ENCODE results near the gene CDKAL1.

The CDKAL1 gene

DNA sequence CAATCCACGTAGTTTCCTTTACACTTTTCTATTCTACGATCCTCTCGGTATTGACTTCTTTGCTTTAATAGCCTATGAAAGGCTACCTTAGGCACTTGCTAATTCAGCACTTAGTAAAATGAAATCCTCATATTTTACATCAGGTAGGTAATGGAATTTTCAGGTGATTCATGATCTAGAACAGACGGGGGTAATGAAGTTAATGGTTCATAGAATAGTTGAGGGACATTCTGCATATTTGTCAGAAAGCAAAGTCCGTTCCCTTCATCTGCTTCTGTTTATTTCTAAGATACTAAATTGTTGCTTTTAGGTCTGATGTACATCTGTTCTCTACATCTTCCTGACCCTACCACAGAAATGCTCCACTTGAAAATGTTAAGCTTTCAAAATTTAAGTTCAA, 431.7 kb downstream of the CDKAL1 start:
- Mint-ChIP-seq H3K36me3 (peaks cover 55% of the 10 kb centered on the region), H3K4me1 (no peaks in the 10 kb centered on the region), H3K9me3 (peaks cover 15% of the 10 kb centered on the region), H3K4me3 (no peak overlapping the region), H3K27me3 (no peaks in the 10 kb centered on the region), H3K27ac (no peak overlapping the region)
- DNase-seq (ENCODE audit: low spot score in 2 of 2) (no peak), ATAC-seq (ENCODE audit: low read depth) (no peak)

DNA sequence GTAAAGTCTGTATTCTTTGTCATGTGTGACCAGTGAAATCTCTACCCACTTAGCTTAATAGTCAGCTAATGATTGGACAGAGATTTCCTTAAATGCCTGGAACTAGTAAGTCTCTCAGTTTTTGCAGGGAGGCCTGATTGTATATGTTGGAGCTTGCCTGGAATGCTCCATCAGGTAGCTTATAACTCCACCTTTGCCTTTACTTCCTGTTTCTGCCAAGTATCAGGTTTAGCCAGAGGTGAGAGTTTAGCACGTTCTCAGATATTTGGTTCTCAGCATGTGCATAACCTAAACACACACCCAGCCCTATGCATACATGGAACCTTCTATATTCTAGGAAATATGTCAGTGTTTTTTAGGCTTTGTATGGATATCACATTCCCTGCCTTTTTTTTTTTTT, 435.3 kb downstream of the CDKAL1 start:
- no peak overlapping the region for H3K27ac Mint-ChIP-seq
- no peaks in the 10 kb centered on the region for H3K27me3 Mint-ChIP-seq
- H3K9me3 Mint-ChIP-seq = peaks cover 14% of the 10 kb centered on the region
- no peak overlapping the region for H3K4me3 Mint-ChIP-seq
- ATAC-seq (ENCODE audit: low read depth) (no peak), DNase-seq (ENCODE audit: low spot score in 2 of 2) (no peak)
- peaks cover 39% of the 10 kb centered on the region for H3K36me3 Mint-ChIP-seq
- H3K4me1 Mint-ChIP-seq = no peaks in the 10 kb centered on the region

DNA sequence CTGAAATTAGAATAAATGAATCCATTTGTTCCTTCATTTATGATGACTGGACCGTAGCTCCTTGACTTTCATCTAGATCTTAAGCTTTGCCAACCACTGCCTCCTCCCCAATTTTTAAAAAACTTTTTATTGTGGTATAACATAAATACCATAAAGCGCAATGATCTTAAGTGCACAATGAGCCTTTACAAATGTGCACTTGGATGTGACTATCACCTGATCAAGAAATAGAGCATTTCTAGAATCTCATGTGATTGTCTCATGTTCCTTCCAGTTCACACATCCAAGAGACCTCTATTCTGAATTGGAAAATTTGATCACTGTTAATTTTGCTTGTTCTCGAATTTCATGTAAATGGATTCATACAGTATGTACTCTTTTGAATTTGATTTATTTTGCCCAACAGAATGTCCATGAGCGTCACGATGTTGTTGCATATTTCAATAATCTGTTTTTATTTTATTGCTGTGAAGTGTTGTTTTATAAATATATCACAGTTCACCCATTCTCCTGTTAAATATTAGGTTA, 442.2 kb downstream of the CDKAL1 start:
- Mint-ChIP-seq H3K27ac (no peak overlapping the region), H3K4me1 (no peaks in the 10 kb centered on the region), H3K4me3 (no peak overlapping the region), H3K27me3 (no peaks in the 10 kb centered on the region), H3K9me3 (peaks cover 3% of the 10 kb centered on the region), H3K36me3 (peaks cover 10% of the 10 kb centered on the region)
- DNase-seq (ENCODE audit: low spot score in 2 of 2) (no peak), ATAC-seq (ENCODE audit: low read depth) (no peak)

DNA sequence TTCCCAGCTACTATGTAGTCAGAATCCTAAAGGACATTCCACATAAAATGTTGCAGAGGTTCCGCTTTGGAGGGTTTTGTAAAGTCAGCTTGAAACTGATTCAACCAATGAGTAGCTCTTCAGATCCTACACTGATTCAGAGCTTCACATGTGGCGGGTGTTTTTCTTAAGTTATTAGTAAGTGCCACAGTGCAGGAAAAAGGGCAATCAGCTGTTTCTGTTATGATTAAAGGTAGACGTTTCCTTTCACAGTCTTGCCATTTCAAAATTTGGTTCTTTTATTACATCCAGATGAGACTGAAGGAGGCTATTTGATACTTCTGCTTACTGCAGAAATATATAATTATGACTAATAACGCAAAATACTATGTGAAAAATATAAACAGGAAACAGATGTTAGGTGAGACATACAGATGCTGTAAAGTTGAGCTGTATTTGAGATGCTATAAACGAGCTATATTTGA, 443.9 kb downstream of the CDKAL1 start:
- H3K4me1 Mint-ChIP-seq = no peaks in the 10 kb centered on the region
- no peak overlapping the region for H3K27ac Mint-ChIP-seq
- no peak overlapping the region for H3K4me3 Mint-ChIP-seq
- DNase-seq (ENCODE audit: low spot score in 2 of 2) (no peak), ATAC-seq (ENCODE audit: low read depth) (peak; percentile 35)
- peaks cover 3% of the 10 kb centered on the region for H3K9me3 Mint-ChIP-seq
- no peaks in the 10 kb centered on the region for H3K27me3 Mint-ChIP-seq
- H3K36me3 Mint-ChIP-seq = peaks cover 11% of the 10 kb centered on the region

GRCh38 chr6:20979076-20979475, 444.8 kb downstream of the CDKAL1 start:
- no peak for DNase-seq (ENCODE audit: low spot score in 2 of 2)
- H3K4me1 Mint-ChIP-seq = no peaks in the 10 kb centered on the region
- H3K36me3 Mint-ChIP-seq = peaks cover 15% of the 10 kb centered on the region
- H3K4me3 Mint-ChIP-seq = no peak overlapping the region
- no peaks in the 10 kb centered on the region for H3K27me3 Mint-ChIP-seq
- ATAC-seq (ENCODE audit: low read depth) = no peak
- no peak overlapping the region for H3K27ac Mint-ChIP-seq
- H3K9me3 Mint-ChIP-seq = peaks cover 4% of the 10 kb centered on the region

- no peak overlapping the region for H3K4me3 Mint-ChIP-seq
- H3K27me3 Mint-ChIP-seq = no peaks in the 10 kb centered on the region
- peaks cover 7% of the 10 kb centered on the region for H3K9me3 Mint-ChIP-seq
- DNase-seq (ENCODE audit: low spot score in 2 of 2) (no peak), ATAC-seq (ENCODE audit: low read depth) (no peak)
- H3K4me1 Mint-ChIP-seq = no peaks in the 10 kb centered on the region
- no peak overlapping the region for H3K27ac Mint-ChIP-seq
- H3K36me3 Mint-ChIP-seq = peaks cover 28% of the 10 kb centered on the region
Measured at GRCh38 chr6:20983961-20984360, 449.7 kb downstream of the CDKAL1 start.

- H3K36me3 Mint-ChIP-seq = peaks cover 27% of the 10 kb centered on the region
Measured at GRCh38 chr6:20985821-20986220, 451.6 kb downstream of the CDKAL1 start.

GRCh38 chr6:20991910-20992309, 457.7 kb downstream of the CDKAL1 start:
- H3K9me3 Mint-ChIP-seq = peaks cover 5% of the 10 kb centered on the region
- H3K27me3 Mint-ChIP-seq = no peaks in the 10 kb centered on the region
- peaks cover 33% of the 10 kb centered on the region for H3K36me3 Mint-ChIP-seq
- DNase-seq (ENCODE audit: low spot score in 2 of 2) = no peak
- H3K4me3 Mint-ChIP-seq = no peak overlapping the region
- no peak overlapping the region for H3K27ac Mint-ChIP-seq
- no peak for ATAC-seq (ENCODE audit: low read depth)
- peaks cover 6% of the 10 kb centered on the region for H3K4me1 Mint-ChIP-seq

More at GRCh38 chr6:20985821-20986220, 451.6 kb downstream of the CDKAL1 start:
- Mint-ChIP-seq H3K27ac (no peak overlapping the region), H3K4me3 (no peak overlapping the region), H3K27me3 (no peaks in the 10 kb centered on the region), H3K9me3 (peaks cover 4% of the 10 kb centered on the region), H3K4me1 (peaks cover 2% of the 10 kb centered on the region)
- ATAC-seq (ENCODE audit: low read depth) (no peak), DNase-seq (ENCODE audit: low spot score in 2 of 2) (no peak)

GRCh38 chr6:20996099-20996498, 461.8 kb downstream of the CDKAL1 start:
- Mint-ChIP-seq H3K9me3 (peaks cover 5% of the 10 kb centered on the region), H3K27ac (no peak overlapping the region), H3K4me1 (peaks cover 7% of the 10 kb centered on the region), H3K36me3 (peaks cover 31% of the 10 kb centered on the region), H3K4me3 (no peak overlapping the region), H3K27me3 (no peaks in the 10 kb centered on the region)
- ATAC-seq (ENCODE audit: low read depth) (no peak), DNase-seq (ENCODE audit: low spot score in 2 of 2) (no peak)

- Mint-ChIP-seq H3K27me3 (no peaks in the 10 kb centered on the region), H3K4me1 (peaks cover 7% of the 10 kb centered on the region), H3K36me3 (peaks cover 37% of the 10 kb centered on the region), H3K27ac (peak overlapping the region; percentile 12), H3K4me3 (no peak overlapping the region), H3K9me3 (peaks cover 5% of the 10 kb centered on the region)
- DNase-seq (ENCODE audit: low spot score in 2 of 2) (no peak), ATAC-seq (ENCODE audit: low read depth) (no peak)
Measured at GRCh38 chr6:20997143-20997769, 463.0 kb downstream of the CDKAL1 start.

DNA sequence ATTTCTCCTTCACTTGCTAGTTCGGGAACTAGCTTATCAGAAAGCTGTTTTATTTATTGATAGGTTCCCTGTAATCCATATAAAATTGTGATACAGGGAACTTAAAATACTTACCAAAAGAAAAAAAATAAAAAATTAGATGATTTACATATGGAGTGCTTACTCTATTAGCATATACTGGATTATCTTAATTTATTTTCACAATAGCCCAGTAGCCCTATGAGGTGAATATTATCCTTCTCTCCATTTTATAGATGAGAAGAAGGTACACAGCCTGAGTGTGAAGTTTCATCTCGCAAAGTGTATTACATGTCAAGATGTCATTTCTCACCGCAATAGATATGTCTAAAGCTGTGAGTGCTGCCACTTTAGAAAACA, 463.5 kb downstream of the CDKAL1 start:
- H3K9me3 Mint-ChIP-seq = peaks cover 5% of the 10 kb centered on the region
- DNase-seq (ENCODE audit: low spot score in 2 of 2) (no peak), ATAC-seq (ENCODE audit: low read depth) (no peak)
- H3K4me3 Mint-ChIP-seq = no peak overlapping the region
- H3K36me3 Mint-ChIP-seq = peaks cover 37% of the 10 kb centered on the region
- peaks cover 7% of the 10 kb centered on the region for H3K4me1 Mint-ChIP-seq
- peak overlapping the region; percentile 11 for H3K27ac Mint-ChIP-seq
- no peaks in the 10 kb centered on the region for H3K27me3 Mint-ChIP-seq

- peaks cover 4% of the 10 kb centered on the region for H3K9me3 Mint-ChIP-seq
- no peaks in the 10 kb centered on the region for H3K27me3 Mint-ChIP-seq
- H3K4me1 Mint-ChIP-seq = peaks cover 11% of the 10 kb centered on the region
- no peak for ATAC-seq (ENCODE audit: low read depth)
- DNase-seq (ENCODE audit: low spot score in 2 of 2) = no peak
- H3K36me3 Mint-ChIP-seq = peaks cover 37% of the 10 kb centered on the region
- no peak overlapping the region for H3K4me3 Mint-ChIP-seq
- H3K27ac Mint-ChIP-seq = peak overlapping the region; percentile 11
Measured at GRCh38 chr6:20998748-20999448, 464.6 kb downstream of the CDKAL1 start.

DNA sequence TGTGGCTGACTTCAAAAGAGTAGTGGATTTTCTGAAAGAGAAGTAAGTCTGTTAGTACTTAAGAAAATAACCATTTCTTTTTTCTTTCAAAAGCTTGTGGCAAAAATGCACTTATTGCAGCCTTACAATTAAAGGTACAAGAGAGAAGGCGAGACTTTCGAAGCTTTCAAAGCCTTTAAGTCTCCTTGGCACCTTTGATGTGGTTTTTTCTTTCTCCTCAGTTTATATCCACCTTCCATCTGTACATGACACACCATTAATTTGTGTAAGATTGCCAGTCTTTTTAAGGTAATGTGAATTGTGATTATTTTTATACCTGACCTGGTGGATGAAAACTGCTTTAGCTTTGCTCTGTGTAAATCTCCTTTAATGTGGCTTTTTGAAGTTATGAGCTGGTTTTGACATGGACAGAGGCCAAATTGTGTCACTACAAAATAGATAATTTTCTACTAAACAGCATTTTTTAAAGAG, 466.1 kb downstream of the CDKAL1 start:
- Mint-ChIP-seq H3K27ac (no peak overlapping the region), H3K36me3 (peaks cover 28% of the 10 kb centered on the region), H3K27me3 (no peaks in the 10 kb centered on the region), H3K9me3 (no peaks in the 10 kb centered on the region), H3K4me1 (peaks cover 16% of the 10 kb centered on the region), H3K4me3 (no peak overlapping the region)
- ATAC-seq (ENCODE audit: low read depth) (no peak), DNase-seq (ENCODE audit: low spot score in 2 of 2) (no peak)

DNA sequence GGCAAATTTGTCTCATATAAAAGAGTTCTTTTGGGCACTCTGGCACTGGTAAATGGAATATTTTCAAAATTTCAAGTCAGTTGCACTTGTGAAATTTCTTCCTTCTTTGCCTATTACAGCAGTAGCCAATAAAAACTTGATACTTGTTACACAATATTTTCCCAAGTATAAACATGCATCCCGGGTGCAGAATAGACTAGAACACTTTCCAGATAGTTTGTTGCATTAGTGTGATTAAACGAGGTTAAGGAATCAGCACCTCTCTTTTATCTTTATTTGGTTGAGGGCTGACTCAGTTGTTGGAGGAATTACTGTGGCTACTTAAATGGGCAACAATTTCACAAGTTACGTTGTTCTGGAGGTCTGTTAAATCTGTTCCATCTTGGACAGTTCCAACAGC, 467.5 kb downstream of the CDKAL1 start:
- Mint-ChIP-seq H3K9me3 (no peaks in the 10 kb centered on the region), H3K36me3 (peaks cover 20% of the 10 kb centered on the region), H3K27me3 (no peaks in the 10 kb centered on the region), H3K4me3 (no peak overlapping the region), H3K27ac (no peak overlapping the region), H3K4me1 (peaks cover 17% of the 10 kb centered on the region)
- no peak for ATAC-seq (ENCODE audit: low read depth)
- DNase-seq (ENCODE audit: low spot score in 2 of 2) = no peak
